GM12878 (cell line): ENCODE results near the gene EIF6.

ENCODE experiments used
- CTCF ChIP-seq, 3 experiments: IDR thresholded peaks in 2 of 3; conservative IDR thresholded peaks in 1 of 3; 2 replicates each; pipeline ENCODE4 v1.5.1; 2011; ENCODE audit warnings: low read depth in 3 of 3, low read length in 3 of 3, mild to moderate bottlenecking in 3 of 3, control low read depth in 2 of 3, moderate library complexity in 2 of 3, inconsistent platforms in 1 of 3, mixed read lengths in 1 of 3; ENCODE audit not compliant: control insufficient read depth in 2 of 3, insufficient read depth in 1 of 3; ENCODE audit errors: extremely low read depth in 1 of 3
- EED ChIP-seq: sonication (generic); IDR thresholded peaks from 2 replicates; pipeline ENCODE4 v1.6.1; 2016; ENCODE audit warnings: antibody characterized with exemption, low read depth
- EZH2 ChIP-seq: IDR thresholded peaks from 2 replicates; pipeline ENCODE4 v1.6.1; 2012; ENCODE audit warnings: low read depth, mild to moderate bottlenecking, control low read depth, inconsistent platforms, low read length, borderline replicate concordance; ENCODE audit not compliant: control insufficient read depth
- JUNB ChIP-seq: IDR thresholded peaks from 2 replicates; pipeline ENCODE4 v1.6.1; 2016; ENCODE audit warnings: antibody characterized with exemption, mild to moderate bottlenecking
- KDM1A ChIP-seq: fragments of 200-600 bp; sonication (generic); IDR thresholded peaks from 2 replicates; pipeline ENCODE4 v1.6.1; 2016; ENCODE audit warnings: borderline replicate concordance
- POLR2A ChIP-seq: IDR thresholded peaks from 2 replicates; pipeline ENCODE4 v1.6.1; 2011; ENCODE audit warnings: low read depth, mild to moderate bottlenecking, low read length
- POLR2AphosphoS5 ChIP-seq: IDR thresholded peaks from 2 replicates; pipeline ENCODE4 v1.6.1; 2011; ENCODE audit warnings: mild to moderate bottlenecking, low read length, inconsistent platforms
- RB1 ChIP-seq: fragments of 450-650 bp; formaldehyde crosslinking; IDR thresholded peaks from 2 replicates; pipeline ENCODE4 v1.6.1; 2017; ENCODE audit warnings: mild to moderate bottlenecking, borderline replicate concordance
- RCOR1 ChIP-seq: conservative IDR thresholded peaks from 2 replicates; pipeline ENCODE4 v1.6.1; 2012; ENCODE audit warnings: low read depth, low read length, improper control_type of control experiment
- RFX5 ChIP-seq: IDR thresholded peaks from 2 replicates; pipeline ENCODE4 v1.6.1; 2011; ENCODE audit warnings: low read depth, low read length, improper control_type of control experiment
- YBX1 ChIP-seq: fragments of 450-650 bp; IDR thresholded peaks from 2 replicates; pipeline ENCODE4 v1.6.1; 2016; ENCODE audit warnings: antibody characterized with exemption

- no peak for TF ChIP-seq RCOR1
- TF ChIP-seq POLR2A, result no peak
- TF ChIP-seq RFX5, result no peak
- TF ChIP-seq POLR2AphosphoS5, result no peak
- no peak for TF ChIP-seq CTCF (IDR thresholded peaks at IDR 0.05 in 2 of 3, conservative IDR thresholded peaks at IDR 0.05 in 1 of 3; ENCODE audit: control insufficient read depth in 2 of 3, extremely low read depth in 1 of 3, insufficient read depth in 1 of 3, low read depth in 3 of 3, low read length in 3 of 3)
- TF ChIP-seq EED, result no peak
- TF ChIP-seq EZH2, result no peak
- TF ChIP-seq JUNB, result no peak
- TF ChIP-seq KDM1A, result no peak
- TF ChIP-seq YBX1, result no peak
- no peak for TF ChIP-seq RB1
These were observed 10.5 kb upstream of the EIF6 start for GRCh38 chr20:35295058-35295457.
